Fibroblast of villous mesenchyme (primary cell): Measurements from ENCODE around the gene CASTOR1. TPM values are rescaled to one million over a fixed set of nuclear protein-coding genes. Genes with fewer than 3 reads are reported as not detected.
"Not testable (repeated sequence)": the region's sequence is repeated elsewhere in the genome, so short reads cannot be mapped to it uniquely, and the experiment has no call there.

Experiments
- DNase-seq: peaks from one replicate; pipeline ENCODE4 v3.0.0-alpha.2; 2010; ENCODE audit warnings: low read depth
- H3K4me3 ChIP-seq: 2 replicates; pipeline ENCODE4 v1.5.1; 2011; ENCODE audit warnings: low read depth, mild to moderate bottlenecking, low read length
- CTCF ChIP-seq: IDR thresholded peaks from 2 replicates; pipeline ENCODE4 v1.5.1; 2012; ENCODE audit warnings: low read depth, mild to moderate bottlenecking, low read length; ENCODE audit not compliant: insufficient read depth
- total RNA-seq: library from RNA; depleted of rRNA; stranded (reverse); fragments of >200 nt; gene quantifications from 2 replicates; pipeline ENCODE4 v1.2.3, GENCODE V29; 2012

The CASTOR1 gene
- 1.6 and 4.3 TPM in 2 replicates for total RNA-seq

- H3K4me3 ChIP-seq: peak within 1 kb of the TSS; percentile 78
- TF ChIP-seq CTCF: no peak
- peak; percentile 98 for DNase-seq
Observed at GRCh38 chr22:30289141-30289979, at the start of gene CASTOR1. Gene CASTOR1, minus strand, starts transcription at chr22:30289505. Its CDS starts 8 bp downstream, at chr22:30289497.

- no peak overlapping the region for H3K4me3 ChIP-seq
- no peak for TF ChIP-seq CTCF
- no peak for DNase-seq
Observed at GRCh38 chr22:30338802-30339201, 49.5 kb upstream of the CASTOR1 start.

GRCh38 chr22:30338341-30338740, 49.0 kb upstream of the CASTOR1 start:
- not testable (repeated sequence) for DNase-seq, H3K4me3 ChIP-seq

- TF ChIP-seq CTCF: no peak
- no peak overlapping the region for H3K4me3 ChIP-seq
- DNase-seq: no peak
Observed at GRCh38 chr22:30337461-30337778, 48.1 kb upstream of the CASTOR1 start.

GRCh38 chr22:30336752-30337460, 47.6 kb upstream of the CASTOR1 start:
- no peak for TF ChIP-seq CTCF
- DNase-seq: no peak
- H3K4me3 ChIP-seq: no peak overlapping the region

GRCh38 chr22:30335236-30335635, 45.9 kb upstream of the CASTOR1 start:
- no peak overlapping the region for H3K4me3 ChIP-seq
- TF ChIP-seq CTCF: no peak
- DNase-seq: no peak

GRCh38 chr22:30334646-30335045, 45.3 kb upstream of the CASTOR1 start:
- no peak for DNase-seq
- H3K4me3 ChIP-seq: no peak overlapping the region
- TF ChIP-seq CTCF: no peak
